Measurements from ENCODE around the gene MLST8.

Gene MLST8, protein sequence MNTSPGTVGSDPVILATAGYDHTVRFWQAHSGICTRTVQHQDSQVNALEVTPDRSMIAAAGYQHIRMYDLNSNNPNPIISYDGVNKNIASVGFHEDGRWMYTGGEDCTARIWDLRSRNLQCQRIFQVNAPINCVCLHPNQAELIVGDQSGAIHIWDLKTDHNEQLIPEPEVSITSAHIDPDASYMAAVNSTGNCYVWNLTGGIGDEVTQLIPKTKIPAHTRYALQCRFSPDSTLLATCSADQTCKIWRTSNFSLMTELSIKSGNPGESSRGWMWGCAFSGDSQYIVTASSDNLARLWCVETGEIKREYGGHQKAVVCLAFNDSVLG

DNA sequence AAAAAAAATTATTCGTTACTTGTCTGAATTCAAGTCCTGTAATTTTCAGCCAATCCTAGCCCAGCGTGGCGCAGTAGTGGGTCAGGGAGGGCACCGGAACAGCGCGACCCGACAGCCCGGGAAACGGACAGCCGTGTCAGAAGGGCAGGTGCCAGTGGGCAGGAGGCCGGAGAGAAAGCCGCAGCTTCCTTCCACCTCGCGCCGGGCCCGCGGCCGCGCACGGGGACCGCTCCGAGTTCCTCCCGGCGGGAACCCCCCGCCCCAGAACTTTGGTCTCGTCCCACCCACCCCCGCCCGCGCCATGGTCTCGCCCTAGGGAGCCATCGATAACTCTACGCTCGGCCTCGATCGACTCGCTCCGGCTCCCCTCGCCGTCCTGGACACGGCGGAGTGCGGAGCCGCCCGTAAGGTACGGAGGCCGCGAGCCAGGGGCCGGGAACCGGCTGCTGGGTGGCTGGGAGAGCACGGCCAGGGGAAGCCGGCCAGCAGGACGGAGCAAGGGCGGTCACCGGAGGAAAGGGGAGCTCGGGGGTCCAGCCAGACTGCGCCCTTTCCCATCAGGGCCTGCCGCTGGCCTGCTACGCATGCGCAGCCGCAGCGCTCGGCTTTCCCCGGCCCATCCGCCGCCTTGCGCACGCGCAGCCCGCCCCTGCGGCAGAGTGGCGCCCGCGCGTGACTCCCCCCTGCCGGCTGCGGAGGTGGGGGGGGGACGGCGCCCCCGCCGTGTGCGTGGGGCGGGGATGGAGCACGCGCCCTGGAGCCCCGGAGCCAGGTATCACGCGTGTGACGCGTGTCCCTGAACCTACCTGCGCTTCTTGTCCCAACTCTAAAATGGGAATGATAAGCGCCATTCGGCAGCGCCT, at the start of gene MLST8:
Gene MLST8, plus strand, starts transcription at position 351 of the 863 bp plus-strand sequence. CDS start 632 bp downstream, outside the sequence.
- peak; percentile 78 for DNase-seq (ENCODE audit: low spot score)

DNA sequence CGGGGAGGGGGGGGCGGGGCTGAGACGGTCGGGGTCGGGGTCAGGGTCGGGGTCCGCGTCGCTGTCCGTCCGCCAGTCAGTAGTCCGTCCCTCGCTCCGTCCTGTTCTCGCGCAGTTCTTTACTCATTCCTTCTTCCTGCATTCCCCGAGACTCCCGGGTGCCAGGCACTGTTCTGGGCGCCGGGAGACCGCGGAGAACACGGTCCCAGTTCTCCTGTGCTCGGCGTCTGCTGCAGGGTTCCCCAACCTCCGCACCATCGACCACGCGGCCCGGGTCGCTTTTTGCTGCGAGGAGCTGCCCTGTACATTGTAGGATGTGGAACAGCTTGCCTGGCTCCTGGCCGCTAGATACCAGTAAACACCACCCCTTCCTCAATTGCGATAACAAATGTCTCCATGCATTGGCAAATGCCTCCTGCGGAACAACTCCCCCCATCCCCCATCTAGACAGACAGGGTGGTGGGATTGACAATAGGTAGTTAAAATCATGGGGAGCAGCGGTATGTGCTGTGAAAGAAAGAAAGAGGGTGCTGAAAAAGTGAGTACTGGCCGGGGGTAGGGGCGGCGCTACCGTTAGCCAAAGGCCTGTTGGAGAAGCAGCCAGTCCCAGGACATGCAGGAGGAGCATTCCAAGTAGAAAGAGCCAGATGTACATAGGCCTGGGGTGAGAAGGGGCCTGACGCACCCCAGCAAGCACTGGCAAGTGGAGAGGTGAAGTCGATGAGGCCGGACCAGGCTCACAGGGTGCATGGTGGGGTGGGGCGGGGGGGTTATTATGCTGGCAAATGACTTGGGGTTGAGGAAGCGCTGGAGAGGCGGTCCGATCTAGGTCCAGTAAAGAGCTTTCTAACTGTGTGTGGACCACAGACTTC, 49.0 kb upstream of the MLST8 start:
- DNase-seq (ENCODE audit: low spot score) = no peak

DNA sequence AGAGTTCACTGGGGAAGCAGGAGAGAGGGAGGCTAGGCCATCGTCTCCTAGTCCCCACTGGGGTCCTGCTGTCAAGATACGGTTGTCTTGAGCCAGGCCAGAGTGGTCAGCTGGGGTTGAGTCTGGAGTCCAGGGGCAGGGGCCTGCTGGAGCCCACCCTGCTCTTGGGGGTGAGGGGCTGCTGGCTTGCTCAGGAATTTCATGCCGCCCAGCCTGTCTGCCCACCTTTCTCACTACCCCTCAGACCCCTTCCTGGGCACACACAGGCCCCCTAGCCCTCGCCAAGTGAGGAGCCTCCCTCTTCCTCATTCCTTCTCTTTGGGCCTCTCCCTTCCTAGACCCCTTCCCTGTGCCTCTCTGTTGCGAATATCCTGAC, 48.4 kb upstream of the MLST8 start:
- no peak for DNase-seq (ENCODE audit: low spot score)

DNA sequence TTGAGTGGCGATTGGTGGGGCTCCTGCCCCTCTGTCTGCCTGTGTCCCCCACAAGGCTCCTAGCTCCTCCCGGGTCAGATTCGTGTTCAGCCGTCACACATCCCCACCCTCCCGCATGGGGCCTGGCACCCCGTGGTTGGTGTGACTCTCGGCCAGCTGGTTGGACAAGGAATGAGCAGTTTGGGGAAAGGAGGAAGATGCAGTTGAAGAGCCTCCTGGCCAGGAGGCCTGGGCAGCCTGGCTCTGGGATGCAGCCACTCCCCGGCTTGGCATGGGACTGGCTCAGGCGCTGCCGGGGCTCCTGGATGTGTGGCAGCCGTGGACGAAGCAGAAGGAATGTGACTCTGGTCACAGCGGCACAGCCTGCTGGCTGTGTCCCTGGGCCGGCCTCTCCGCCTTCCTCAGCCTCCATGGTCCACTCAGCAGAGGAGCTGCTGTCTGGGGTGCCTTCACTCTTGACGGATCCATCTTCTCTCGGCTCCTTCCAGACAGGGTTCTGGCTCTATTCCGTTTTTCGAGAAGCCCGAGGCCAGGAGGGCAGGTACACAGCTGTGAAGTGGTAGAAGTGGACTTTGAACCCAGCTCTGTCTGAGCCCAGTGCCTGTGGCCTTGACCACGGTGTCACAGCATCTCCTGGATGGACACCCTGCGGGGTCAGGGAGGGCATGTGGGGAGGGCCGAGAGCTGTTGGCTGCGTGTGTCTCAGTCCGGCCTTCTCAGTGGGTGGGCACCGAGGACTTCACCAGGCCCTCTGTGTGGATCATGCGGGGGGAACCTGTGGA, 47.6 kb upstream of the MLST8 start:
- DNase-seq (ENCODE audit: low spot score) = no peak

DNA sequence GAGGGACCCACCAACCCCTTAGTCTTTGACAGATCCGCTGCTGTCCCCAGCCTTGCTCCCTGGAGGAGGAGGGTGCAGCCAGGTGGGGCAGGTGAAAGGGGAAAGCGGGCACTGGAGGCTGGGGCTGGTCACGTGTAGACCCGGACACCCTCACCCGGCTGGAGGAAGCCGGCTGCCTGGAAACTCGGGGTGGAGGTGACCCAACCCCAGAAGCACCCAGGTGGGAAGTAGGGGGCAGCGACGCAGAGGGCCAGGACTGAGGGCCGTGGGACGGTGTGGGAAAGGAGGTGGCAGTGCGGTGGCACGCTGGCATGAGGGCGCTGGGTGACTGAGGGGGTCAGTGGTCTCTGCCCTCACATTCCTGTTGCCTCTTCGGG, 47.0 kb upstream of the MLST8 start:
- DNase-seq (ENCODE audit: low spot score) = no peak

DNA sequence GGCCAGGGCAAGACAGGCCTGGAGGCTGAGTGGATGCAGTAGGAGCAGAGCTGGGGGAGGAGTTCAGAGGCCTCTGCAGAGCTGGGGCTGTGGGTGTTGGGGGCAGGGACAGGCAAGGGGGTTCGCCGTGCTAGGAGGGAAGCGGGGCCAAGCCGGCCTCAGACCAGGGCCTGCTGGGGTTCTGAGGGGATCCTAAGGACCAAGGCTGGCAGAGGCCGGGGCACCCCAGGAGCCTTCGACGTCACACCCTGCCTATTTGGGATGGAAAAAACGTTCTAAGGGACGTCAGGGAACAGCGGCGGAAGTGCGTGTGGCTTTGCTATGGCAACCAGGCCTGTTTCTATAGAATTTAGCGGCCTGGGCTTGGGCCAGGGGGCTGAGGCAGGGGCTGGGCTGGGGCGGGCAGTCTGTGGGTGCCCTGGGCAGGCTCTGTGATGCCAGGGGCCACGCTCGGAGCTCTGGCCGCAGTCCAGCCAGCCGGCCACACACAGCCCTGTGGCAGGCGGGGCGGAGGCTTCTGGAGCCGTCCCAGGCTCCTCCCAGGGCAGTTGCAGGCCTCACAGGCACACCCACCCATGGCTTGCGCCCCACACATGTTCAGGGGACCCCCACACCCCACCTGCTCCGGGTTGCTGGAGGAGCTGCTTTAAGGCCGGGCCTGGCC, 45.9 kb upstream of the MLST8 start:
- no peak for DNase-seq (ENCODE audit: low spot score)

DNA sequence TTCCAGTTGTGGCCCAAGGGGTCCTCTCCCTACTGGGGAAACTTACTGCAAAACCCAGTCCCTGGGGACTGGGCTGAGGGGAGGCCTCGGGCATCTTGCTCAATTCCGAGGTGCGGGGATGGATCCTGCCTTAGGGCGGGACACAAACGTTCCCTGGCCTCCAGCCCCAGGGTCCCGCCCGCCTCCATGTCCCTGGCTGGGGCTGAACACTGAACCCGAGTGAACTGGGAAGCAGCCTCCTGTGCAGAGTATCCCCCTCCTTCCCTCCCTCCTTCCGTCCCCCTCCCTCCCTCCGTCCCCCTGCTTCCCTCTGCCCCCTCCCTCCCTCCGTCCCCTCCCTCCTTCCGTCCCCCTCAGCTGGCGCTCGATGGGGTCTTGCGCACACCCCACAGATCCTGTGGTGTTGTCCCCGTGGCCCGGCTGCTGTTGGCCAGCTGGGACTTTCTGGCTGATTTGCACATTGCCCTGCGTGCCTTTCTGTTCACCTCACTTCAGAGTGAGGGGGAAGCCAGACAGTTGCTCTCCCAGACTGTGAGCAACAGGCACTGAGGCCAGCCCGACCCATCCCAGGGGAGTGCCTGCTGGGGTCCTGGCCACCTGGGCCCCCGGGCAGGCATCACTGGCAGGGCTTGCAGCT, 44.2 kb upstream of the MLST8 start:
- no peak for DNase-seq (ENCODE audit: low spot score)

DNA sequence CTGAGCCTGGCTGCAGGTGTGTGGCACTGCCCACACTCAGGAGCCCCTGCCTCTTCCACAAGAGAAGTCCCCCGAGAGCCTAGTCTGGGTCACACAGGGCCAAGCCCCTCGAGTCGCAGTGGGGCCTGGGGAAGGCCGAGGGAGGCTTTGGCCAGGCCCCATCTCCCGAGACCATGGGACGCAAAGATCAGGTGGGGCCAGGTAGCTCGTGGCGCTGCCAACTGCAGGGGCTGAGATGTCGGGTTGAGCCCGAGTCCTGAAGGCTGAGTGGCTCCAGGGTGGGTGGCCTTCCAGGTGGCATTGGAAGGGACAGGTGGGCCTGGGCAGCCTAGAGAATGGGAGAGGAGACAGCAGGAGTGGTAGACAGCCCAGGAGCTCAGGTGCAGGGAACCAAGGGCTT, 43.3 kb upstream of the MLST8 start:
- DNase-seq (ENCODE audit: low spot score) = no peak

DNA sequence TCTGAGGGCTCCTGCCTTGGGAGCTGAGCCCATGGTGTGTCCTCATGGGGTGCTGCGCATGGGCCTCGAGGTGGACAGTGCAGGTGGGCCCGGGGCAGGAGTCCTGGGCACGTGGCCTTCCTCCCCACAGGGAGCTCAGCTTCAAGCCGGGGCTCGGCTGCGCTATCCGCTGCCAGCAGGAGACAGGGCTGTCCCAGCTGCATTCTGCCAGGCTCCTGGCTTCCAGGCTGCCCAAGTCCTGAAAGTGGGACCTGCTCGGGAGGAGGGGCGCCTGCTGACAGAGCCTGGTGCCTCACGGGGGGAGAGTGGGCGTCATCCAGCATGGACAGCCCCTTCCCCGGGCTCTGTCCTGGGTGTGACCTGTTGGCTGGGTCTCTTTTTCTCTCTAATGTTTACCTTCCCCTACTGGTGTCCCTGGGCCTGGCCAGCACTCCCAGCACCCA, 42.6 kb upstream of the MLST8 start:
- no peak for DNase-seq (ENCODE audit: low spot score)

DNA sequence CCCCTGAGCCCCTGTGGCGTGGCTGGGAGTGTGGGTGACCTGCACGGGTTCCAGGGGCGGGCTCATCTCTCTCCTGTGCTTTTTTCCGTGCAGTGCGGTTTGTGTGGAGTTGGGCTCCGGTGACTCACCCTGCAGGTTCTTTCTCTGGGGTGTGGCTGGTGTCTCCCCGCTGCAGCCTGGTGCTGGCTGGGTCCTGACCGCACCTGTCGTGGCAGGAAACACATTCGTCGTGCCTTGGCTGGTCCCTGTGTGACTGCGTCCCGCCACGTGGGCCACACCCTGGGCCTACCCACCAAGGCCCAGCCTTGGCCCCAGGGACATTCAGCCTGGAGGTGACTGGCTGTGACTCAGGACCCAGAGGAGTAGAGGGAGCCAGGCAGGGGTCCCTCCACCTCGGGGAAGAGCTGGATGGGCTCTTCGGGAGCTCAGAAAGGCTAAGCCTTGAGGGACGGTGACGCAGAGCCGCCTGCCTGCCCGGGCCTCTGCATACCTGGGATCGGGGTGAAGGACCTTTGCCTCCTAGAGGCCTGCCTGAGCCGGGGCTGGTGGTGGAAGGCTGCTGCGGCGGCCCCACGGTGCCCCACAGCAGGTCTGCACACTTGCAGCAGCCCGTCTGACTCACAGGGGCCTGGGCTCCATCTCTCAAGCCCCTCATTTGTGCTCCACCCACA, 41.9 kb upstream of the MLST8 start:
- DNase-seq (ENCODE audit: low spot score) = no peak

DNA sequence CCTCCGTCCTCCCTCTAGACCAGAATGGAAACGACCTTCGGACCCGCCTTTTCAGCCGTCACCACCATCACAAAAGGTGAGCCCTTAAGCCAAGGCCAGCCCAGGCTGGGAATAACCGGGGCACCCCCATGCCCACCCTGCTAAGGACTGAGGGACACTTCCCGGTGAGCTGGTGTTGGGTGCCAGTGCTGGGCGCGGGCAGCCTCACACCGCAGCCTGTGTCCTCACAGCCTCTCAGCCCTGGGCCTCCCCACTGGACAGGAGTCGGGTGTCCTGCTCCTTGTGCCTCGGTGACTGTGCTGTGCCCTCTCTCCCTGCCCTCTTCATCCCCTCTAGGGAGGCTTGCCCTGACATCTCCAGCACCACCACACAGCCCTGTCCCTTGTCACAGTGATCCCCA, 39.4 kb upstream of the MLST8 start:
- no peak for DNase-seq (ENCODE audit: low spot score)

DNA sequence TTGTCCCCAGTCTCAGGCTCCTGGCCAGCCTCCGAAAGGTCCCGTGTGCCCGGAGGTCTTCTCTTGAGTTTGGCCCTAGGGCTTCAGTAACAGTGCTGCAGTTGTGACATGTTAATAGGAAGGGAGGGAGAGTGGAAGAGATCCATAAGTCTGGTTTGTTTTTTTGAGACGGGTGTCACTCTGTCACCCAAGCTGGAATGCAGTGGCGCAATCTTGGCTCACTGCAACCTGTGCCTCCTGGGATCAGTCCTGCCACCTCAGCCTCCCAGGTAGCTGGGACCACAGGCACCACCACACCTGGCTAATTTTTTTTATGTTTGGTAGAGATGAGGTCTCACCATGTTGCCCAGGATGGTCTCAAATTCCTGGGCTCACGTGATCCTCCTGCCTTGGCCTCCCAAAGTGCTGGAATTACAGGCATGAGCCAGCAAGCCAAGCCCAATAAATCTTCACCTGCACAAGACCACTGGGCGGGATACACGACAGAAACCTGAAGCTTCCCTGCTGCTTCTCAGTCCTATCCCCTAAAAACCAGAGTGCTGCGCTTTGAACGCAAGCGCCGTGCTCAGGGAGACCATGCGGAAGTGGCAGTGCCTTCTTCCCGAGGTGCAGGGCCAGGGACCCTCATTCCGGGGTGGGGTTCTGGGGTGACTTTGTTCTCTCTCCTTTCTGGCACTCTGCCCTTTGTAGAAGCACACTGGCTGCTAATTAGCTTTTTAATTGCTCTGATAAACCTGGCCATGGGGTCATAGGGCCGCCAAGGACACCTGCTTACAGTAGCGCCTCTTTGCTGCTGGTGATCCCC, 38.8 kb upstream of the MLST8 start:
- DNase-seq (ENCODE audit: low spot score) = no peak

DNA sequence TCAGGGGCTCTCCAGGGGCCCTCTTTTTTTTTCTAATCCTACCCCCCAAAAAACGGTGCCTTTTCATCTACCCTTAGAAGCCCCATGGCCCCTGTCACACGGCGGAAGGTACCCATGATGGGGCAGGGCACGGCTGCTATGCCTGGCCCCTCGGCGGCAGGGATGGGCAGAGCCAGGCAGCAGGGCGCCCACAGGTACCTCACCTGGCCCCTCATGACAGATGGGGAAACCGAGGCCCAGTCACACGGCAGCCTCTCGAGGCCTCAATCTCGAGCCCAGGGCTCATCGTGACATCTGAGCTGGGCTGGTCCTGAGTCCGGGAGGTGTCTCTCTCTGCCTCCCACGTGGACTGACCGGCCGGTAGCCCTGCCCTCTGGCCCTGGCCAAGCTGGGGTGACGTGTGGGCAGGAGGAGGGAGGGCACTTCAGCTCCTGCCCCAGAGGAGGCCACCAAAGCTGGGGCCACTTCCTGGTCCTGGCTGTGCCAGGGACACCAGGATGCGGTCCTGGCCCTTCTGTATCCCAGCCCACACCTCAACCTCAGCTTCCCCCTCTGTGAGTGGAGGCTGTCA, 38.1 kb upstream of the MLST8 start:
- no peak for DNase-seq (ENCODE audit: low spot score)

DNA sequence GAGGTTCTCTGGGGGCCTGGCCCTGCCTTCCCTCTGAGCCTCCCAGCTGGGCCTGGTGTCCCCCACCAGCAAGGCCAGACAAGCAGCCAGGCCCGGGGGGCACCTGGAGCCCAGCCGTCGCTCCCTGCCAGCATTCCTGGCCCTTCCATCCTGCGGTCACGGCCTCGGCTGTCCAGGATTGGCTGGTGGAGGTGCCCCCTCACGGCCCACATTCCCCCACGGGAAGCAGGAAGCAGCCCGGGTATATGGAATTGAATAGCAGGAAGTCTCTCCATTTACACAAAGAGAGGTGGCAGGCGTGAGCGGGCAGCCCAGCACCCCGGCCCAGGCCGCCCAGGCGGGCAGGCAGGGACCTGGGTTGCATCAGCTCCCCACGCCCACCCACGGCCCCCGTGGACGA, 35.2 kb upstream of the MLST8 start:
- DNase-seq (ENCODE audit: low spot score) = no peak

DNA sequence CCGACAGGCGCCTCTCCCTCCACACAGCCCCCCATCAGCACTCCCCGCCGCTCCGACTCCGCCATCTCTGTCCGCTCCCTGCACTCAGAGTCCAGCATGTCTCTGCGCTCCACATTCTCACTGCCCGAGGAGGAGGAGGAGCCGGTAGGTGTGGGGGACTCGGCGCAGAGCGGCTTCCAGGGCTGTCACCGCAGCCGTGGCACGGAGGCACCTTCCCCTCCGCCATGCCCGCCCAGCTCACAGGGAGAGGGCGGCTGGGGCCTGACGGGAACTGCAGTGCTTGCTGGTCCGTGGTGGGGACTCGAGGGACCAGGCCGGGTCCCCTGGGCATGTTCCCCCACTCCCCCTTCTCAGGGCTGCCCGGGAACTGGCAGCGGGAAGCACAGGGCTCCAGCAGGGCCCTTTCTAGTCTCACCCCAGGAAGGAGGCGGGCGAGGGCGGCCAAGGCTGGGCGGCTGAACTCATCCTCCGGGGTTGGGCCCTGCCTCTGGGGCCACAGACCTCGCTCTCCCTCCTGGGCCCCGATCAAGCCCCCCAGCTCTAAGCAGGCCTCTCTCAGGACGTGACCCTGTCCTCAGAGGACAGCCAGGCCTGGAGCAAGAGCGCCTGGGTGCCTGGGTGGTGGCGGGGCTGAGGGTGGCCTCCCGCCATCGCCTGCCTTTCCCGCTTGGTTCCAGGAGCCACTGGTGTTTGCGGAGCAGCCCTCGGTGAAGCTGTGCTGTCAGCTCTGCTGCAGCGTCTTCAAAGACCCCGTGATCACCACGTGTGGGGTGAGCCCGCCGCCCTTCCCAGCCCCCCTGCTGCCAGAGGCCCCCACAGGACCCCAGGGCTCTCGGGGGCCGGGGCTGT, 34.4 kb upstream of the MLST8 start:
- DNase-seq (ENCODE audit: low spot score) = no peak

DNA sequence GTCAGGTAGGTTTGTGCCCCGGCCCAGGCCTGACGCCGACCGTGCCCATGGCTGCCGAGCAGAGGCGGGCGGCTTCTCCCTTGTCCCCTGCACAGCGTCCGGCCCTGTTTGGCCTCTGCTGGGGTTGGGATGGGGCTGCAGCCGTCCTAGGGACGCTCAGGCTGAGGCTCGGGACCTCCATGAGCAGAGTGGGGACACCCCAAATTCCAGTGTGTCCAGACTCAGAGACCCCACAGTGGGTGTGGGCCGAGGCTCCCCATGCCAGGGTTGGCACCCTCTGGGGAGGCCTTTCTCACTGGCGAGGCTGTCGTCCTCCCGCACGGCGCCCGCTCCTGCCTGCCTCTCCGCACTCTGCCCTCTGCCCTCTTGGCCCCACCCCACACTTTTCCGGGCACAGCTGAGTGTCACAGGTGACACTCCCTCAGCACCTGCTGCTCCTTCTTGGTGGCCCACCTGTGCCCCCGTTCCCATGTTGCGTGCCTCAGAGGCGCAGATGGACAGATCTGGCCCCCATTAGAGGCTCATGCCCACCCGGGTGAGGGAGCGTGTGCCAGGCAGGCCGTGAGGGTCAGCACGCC, 33.6 kb upstream of the MLST8 start:
- DNase-seq (ENCODE audit: low spot score) = no peak

DNA sequence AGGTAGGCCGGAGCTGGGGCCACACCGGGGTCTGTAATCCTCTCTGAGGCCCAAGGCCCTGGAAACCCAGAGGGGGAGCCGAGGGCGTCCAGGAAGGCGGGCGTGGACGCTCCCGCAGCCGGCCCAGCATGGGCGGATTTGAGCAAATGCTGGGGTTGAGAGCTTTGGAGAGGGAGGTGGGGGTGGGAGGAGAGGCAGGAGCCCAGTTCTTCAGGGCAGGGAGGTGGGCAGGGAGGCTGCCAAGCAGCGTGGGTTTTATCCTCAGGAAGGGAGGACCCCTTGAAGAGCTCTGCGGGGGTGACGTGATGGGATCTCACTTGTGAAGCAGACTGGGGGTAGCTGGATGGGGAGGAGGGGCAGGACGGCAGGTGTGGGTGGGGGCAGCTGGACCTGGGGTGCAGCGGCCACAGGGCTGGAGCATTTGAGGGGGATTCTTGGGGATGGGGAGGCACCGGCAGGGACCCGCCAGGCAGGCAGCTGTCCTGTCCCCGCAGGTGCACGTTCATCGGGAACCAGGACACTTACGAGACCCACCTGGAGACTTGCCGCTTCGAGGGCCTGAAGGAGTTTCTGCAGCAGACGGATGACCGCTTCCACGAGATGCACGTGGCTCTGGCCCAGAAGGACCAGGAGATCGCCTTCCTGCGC, 32.4 kb upstream of the MLST8 start:
- no peak for DNase-seq (ENCODE audit: low spot score)
